CD4-positive, alpha-beta T cell treated with Interferon alpha-2 for 1 hour (primary cell): ENCODE results near the gene TUBB1.
"Not testable (repeated sequence)": the region's sequence is repeated elsewhere in the genome, so short reads cannot be mapped to it uniquely, and the experiment has no call there.

Experiments
- DNase-seq, 2 donors: peaks; one replicate each; pipeline ENCODE4 v3.0.0-alpha.2; 2020 to 2022

Gene TUBB1

GRCh38 chr20:59006864-59007664 is 12.2 kb upstream of the TUBB1 start, which contains the start of gene CTSZ:
Gene CTSZ, minus strand, starts transcription at chr20:59007254. Its CDS starts 126 bp downstream, at chr20:59007128.
- peak; percentile 52 to 55 for DNase-seq

- peak; percentile 35 to 80 for DNase-seq
Measured at GRCh38 chr20:59007665-59008511, 11.3 kb upstream of the TUBB1 start.

GRCh38 chr20:59008715-59009336 is 10.4 kb upstream of the TUBB1 start:
- no peak for DNase-seq

- DNase-seq, result no peak
Measured at GRCh38 chr20:59010321-59010994, 8.8 kb upstream of the TUBB1 start.

GRCh38 chr20:59010995-59011873 is 8.0 kb upstream of the TUBB1 start:
- DNase-seq, result peak; percentile 47

GRCh38 chr20:59011874-59012157 is 7.4 kb upstream of the TUBB1 start:
- DNase-seq, result not testable (repeated sequence)

GRCh38 chr20:59013031-59013951 is 5.9 kb upstream of the TUBB1 start:
- no peak for DNase-seq

GRCh38 chr20:59013959-59014608 is 5.1 kb upstream of the TUBB1 start:
- DNase-seq, result peak in 1 of 2 donors; percentile 38

GRCh38 chr20:59014680-59015389 is 4.4 kb upstream of the TUBB1 start:
- DNase-seq, result no peak

- DNase-seq, result no peak
Measured at GRCh38 chr20:59015411-59015810, 3.8 kb upstream of the TUBB1 start.

GRCh38 chr20:59015812-59016711 is 3.2 kb upstream of the TUBB1 start:
- no peak for DNase-seq

GRCh38 chr20:59016795-59017492 is 2.3 kb upstream of the TUBB1 start:
- no peak for DNase-seq

GRCh38 chr20:59017493-59018231 is 1.6 kb upstream of the TUBB1 start:
- no peak for DNase-seq

GRCh38 chr20:59018817-59019216 is 412 bp upstream of the TUBB1 start:
- DNase-seq, result no peak

- no peak for DNase-seq
Measured at GRCh38 chr20:59020938-59021551, 1.8 kb downstream of the TUBB1 start.

GRCh38 chr20:59022754-59023153 is 3.5 kb downstream of the TUBB1 start:
- DNase-seq, result no peak

- DNase-seq, result no peak
Measured at GRCh38 chr20:59023616-59024015, 4.4 kb downstream of the TUBB1 start.
